GM12892 (cell line): Measurements from ENCODE around the gene APOD.

Source experiments
- POLR2A ChIP-seq: IDR thresholded peaks from 2 replicates; pipeline ENCODE4 v1.6.1; 2011; ENCODE audit warnings: low read depth, low read length, control low read depth
- POLR2AphosphoS5 ChIP-seq: IDR thresholded peaks from 2 replicates; pipeline ENCODE4 v1.6.1; 2011; ENCODE audit warnings: low read depth, low read length, control low read depth

- TF ChIP-seq POLR2A (no peak), POLR2AphosphoS5 (no peak)
These were observed 17.6 kb upstream of the APOD start for GRCh38 chr3:195601382-195601781.
